Measurements from ENCODE around the gene F13B.

Gene F13B

DNA sequence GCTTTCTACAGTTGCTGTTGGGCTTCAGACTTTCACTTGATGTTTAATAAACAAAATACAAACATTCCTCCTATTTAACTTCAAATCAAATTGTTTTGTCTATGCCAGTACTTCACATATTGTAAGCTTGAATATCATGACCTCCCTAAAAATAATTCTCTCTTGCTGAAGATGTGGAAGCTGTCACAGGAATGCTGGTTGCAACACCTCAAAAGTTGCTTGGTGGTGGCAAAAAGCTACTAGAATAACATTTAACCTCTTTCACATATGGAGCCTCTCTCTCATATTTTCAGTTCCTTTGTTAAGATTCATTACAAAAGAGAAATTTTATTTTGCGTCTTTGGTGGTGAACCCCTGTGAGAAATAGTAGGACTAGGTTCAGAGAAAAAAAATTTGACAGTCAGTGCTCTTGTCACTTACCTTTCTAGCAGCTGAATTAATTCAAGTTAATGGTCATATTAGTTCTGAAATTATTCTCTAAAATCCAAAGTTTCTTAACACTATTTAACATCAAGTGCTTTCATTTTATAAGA, 25.5 kb upstream of the F13B start:
- no peak overlapping the region for H3K9ac ChIP-seq (ENCODE audit: low read length)
- no peaks in the 10 kb centered on the region for H3K4me1 ChIP-seq (ENCODE audit: control insufficient read depth, insufficient read depth, low read length)
- H3K9me3 ChIP-seq (ENCODE audit: control insufficient read depth, insufficient read depth, low read depth, low read length) = no peaks in the 10 kb centered on the region
- H3K27ac ChIP-seq (ENCODE audit: low read depth, low read length) = no peak overlapping the region
- H3K36me3 ChIP-seq (ENCODE audit: control insufficient read depth, insufficient read depth, low read length) = peaks cover 89% of the 10 kb centered on the region
- H3K27me3 ChIP-seq (ENCODE audit: control insufficient read depth, insufficient read depth, low read length) = no peaks in the 10 kb centered on the region
- H3K4me3 ChIP-seq (ENCODE audit: low read depth, low read length) = no peak overlapping the region

GRCh38 chr1:197083474-197083873, 16.4 kb upstream of the F13B start:
- no peak overlapping the region for H3K9ac ChIP-seq (ENCODE audit: low read length)
- peaks cover 69% of the 10 kb centered on the region for H3K36me3 ChIP-seq (ENCODE audit: control insufficient read depth, insufficient read depth, low read length)
- H3K27me3 ChIP-seq (ENCODE audit: control insufficient read depth, insufficient read depth, low read length) = no peaks in the 10 kb centered on the region
- no peaks in the 10 kb centered on the region for H3K4me1 ChIP-seq (ENCODE audit: control insufficient read depth, insufficient read depth, low read length)
- peaks cover 44% of the 10 kb centered on the region for H3K9me3 ChIP-seq (ENCODE audit: control insufficient read depth, insufficient read depth, low read depth, low read length)
- H3K27ac ChIP-seq (ENCODE audit: low read depth, low read length) = no peak overlapping the region
- H3K4me3 ChIP-seq (ENCODE audit: low read depth, low read length) = no peak overlapping the region

DNA sequence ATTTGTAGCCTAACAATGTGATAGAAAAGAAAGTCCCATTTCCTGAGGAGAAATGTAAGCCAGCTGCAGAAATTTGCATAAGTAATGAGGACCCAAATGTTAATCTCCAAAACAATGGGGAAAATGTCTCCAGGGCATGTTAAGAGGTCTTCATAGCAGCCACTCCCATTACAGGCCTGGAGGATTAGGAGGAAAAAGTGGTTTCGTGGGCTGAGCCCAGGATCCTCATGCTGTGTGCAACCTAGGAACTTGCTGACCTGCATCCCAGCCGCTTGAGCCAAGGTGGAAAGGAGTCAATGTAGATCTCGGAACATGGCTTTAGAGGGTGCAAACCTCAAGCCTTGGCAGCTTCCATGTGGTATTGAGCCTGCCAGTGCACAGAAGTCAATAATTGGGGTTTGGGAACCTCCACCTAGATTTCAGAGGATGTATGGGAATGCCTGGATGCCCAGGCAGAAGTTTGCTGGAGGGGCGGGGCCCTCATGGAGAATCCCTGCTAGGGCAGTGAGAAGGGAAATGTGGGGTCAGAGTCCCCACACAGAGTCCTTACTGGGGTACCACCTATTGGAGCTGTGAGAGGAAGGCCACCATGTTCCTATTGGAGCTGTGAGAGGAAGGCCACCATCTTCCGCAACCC, 14.2 kb upstream of the F13B start:
- Histone ChIP-seq H3K9ac (ENCODE audit: low read length) (no peak overlapping the region), H3K4me3 (ENCODE audit: low read depth, low read length) (no peak overlapping the region), H3K27ac (ENCODE audit: low read depth, low read length) (no peak overlapping the region), H3K36me3 (ENCODE audit: control insufficient read depth, insufficient read depth, low read length) (peaks cover 47% of the 10 kb centered on the region), H3K27me3 (ENCODE audit: control insufficient read depth, insufficient read depth, low read length) (no peaks in the 10 kb centered on the region), H3K9me3 (ENCODE audit: control insufficient read depth, insufficient read depth, low read depth, low read length) (peaks cover 44% of the 10 kb centered on the region), H3K4me1 (ENCODE audit: control insufficient read depth, insufficient read depth, low read length) (no peaks in the 10 kb centered on the region)

- Histone ChIP-seq H3K4me1 (ENCODE audit: control insufficient read depth, insufficient read depth, low read length) (no peaks in the 10 kb centered on the region), H3K27ac (ENCODE audit: low read depth, low read length) (no peak overlapping the region), H3K4me3 (ENCODE audit: low read depth, low read length) (no peak overlapping the region), H3K9ac (ENCODE audit: low read length) (no peak overlapping the region), H3K9me3 (ENCODE audit: control insufficient read depth, insufficient read depth, low read depth, low read length) (peaks cover 42% of the 10 kb centered on the region), H3K36me3 (ENCODE audit: control insufficient read depth, insufficient read depth, low read length) (peaks cover 38% of the 10 kb centered on the region), H3K27me3 (ENCODE audit: control insufficient read depth, insufficient read depth, low read length) (no peaks in the 10 kb centered on the region)
These were observed 13.3 kb upstream of the F13B start for GRCh38 chr1:197080323-197080722.

DNA sequence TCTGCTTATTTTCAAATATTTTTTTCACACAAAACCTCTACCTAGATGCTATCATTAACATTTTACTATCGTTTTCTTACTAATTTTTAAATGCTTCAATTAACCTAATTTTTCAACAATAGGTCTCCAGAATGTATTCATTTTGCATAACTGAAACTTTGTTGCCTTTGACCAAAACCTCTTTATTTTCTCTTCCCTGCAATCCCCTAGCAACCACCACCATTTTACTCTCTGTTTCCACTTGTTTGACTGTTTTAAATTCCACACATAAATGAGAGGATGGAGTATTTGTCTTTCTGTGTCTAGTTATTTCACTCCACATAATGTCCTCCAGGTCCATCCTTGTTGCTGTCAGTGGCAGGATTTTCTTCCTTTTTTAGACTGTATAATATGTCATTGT, 9.5 kb upstream of the F13B start:
- no peak overlapping the region for H3K9ac ChIP-seq (ENCODE audit: low read length)
- H3K27ac ChIP-seq (ENCODE audit: low read depth, low read length) = no peak overlapping the region

DNA sequence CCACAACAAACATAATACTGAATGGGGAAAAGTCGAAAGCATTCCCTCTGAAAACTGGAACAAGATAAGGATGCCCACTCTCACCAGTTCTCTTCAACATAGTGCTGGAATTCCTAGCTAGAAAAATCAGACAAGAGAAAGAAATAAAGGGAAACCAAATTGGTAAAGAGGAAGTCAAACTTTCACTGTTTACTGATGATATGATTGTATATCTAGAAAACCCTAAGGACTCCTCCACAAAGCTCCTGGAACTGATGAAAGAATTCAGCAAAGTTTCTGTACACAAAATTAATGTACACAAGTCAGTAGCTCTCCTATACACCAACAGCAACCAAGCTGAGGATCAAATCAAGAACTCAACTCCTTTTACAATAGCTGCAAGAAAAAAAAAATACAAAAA, 6.9 kb upstream of the F13B start:
- no peak overlapping the region for H3K4me3 ChIP-seq (ENCODE audit: low read depth, low read length)
- no peak overlapping the region for H3K27ac ChIP-seq (ENCODE audit: low read depth, low read length)
- H3K9me3 ChIP-seq (ENCODE audit: control insufficient read depth, insufficient read depth, low read depth, low read length) = no peaks in the 10 kb centered on the region
- H3K27me3 ChIP-seq (ENCODE audit: control insufficient read depth, insufficient read depth, low read length) = no peaks in the 10 kb centered on the region
- H3K4me1 ChIP-seq (ENCODE audit: control insufficient read depth, insufficient read depth, low read length) = no peaks in the 10 kb centered on the region
- H3K36me3 ChIP-seq (ENCODE audit: control insufficient read depth, insufficient read depth, low read length) = no peaks in the 10 kb centered on the region
- no peak overlapping the region for H3K9ac ChIP-seq (ENCODE audit: low read length)

More for the DNA sequence above, 9.5 kb upstream of the F13B start:
- Histone ChIP-seq H3K36me3 (ENCODE audit: control insufficient read depth, insufficient read depth, low read length) (peaks cover 1% of the 10 kb centered on the region), H3K4me3 (ENCODE audit: low read depth, low read length) (no peak overlapping the region), H3K9me3 (ENCODE audit: control insufficient read depth, insufficient read depth, low read depth, low read length) (peaks cover 22% of the 10 kb centered on the region), H3K27me3 (ENCODE audit: control insufficient read depth, insufficient read depth, low read length) (no peaks in the 10 kb centered on the region), H3K4me1 (ENCODE audit: control insufficient read depth, insufficient read depth, low read length) (no peaks in the 10 kb centered on the region)

DNA sequence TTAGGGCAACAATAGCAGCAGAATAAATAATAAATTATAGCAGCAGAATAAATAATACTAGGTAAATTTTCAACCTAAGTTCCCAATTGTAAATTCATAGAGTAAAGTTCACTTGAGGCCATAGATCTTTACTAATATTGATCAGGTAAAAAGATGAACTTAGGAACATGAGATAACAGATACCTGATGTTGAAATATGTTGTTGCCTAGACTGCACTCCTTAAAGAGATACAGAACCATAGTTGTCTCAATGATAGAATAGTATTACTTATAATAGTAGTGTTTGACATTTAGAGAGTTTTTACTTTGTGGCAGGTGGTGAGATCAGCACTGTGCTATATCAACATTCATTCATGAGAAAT, 378 bp upstream of the F13B start:
- Histone ChIP-seq H3K27me3 (ENCODE audit: control insufficient read depth, insufficient read depth, low read length) (no peaks in the 10 kb centered on the region), H3K27ac (ENCODE audit: low read depth, low read length) (no peak overlapping the region), H3K4me3 (ENCODE audit: low read depth, low read length) (no peak overlapping the region), H3K9ac (ENCODE audit: low read length) (no peak overlapping the region), H3K36me3 (ENCODE audit: control insufficient read depth, insufficient read depth, low read length) (no peaks in the 10 kb centered on the region), H3K9me3 (ENCODE audit: control insufficient read depth, insufficient read depth, low read depth, low read length) (no peaks in the 10 kb centered on the region), H3K4me1 (ENCODE audit: control insufficient read depth, insufficient read depth, low read length) (no peaks in the 10 kb centered on the region)

- no peak overlapping the region for H3K9ac ChIP-seq (ENCODE audit: low read length)
- H3K27ac ChIP-seq (ENCODE audit: low read depth, low read length) = no peak overlapping the region
- H3K9me3 ChIP-seq (ENCODE audit: control insufficient read depth, insufficient read depth, low read depth, low read length) = no peaks in the 10 kb centered on the region
- no peaks in the 10 kb centered on the region for H3K4me1 ChIP-seq (ENCODE audit: control insufficient read depth, insufficient read depth, low read length)
- H3K27me3 ChIP-seq (ENCODE audit: control insufficient read depth, insufficient read depth, low read length) = no peaks in the 10 kb centered on the region
- no peaks in the 10 kb centered on the region for H3K36me3 ChIP-seq (ENCODE audit: control insufficient read depth, insufficient read depth, low read length)
- no peak overlapping the region for H3K4me3 ChIP-seq (ENCODE audit: low read depth, low read length)
These were observed 783 bp downstream of the F13B start for GRCh38 chr1:197066277-197066676.

DNA sequence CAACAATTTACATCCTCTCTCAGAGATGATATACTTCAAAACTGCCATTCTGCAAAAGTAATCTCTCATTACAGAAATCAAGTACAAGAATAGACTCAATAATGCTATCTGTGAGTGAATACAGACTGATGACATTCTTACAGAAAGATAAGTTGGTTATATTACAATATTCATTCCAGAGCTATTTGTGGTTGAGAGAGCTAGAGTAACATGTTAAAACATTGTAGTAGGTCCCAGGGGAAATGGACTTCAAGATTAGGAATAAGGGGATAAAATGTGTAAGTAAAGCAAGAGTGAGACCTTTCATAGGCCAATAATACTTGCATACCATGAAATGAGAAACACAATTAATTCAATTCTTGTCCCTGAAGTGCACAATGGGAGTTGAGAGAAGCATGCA, 1.5 kb downstream of the F13B start:
- H3K4me1 ChIP-seq (ENCODE audit: control insufficient read depth, insufficient read depth, low read length) = no peaks in the 10 kb centered on the region
- H3K27me3 ChIP-seq (ENCODE audit: control insufficient read depth, insufficient read depth, low read length) = no peaks in the 10 kb centered on the region
- H3K36me3 ChIP-seq (ENCODE audit: control insufficient read depth, insufficient read depth, low read length) = no peaks in the 10 kb centered on the region
- H3K9ac ChIP-seq (ENCODE audit: low read length) = no peak overlapping the region
- H3K4me3 ChIP-seq (ENCODE audit: low read depth, low read length) = no peak overlapping the region
- H3K9me3 ChIP-seq (ENCODE audit: control insufficient read depth, insufficient read depth, low read depth, low read length) = no peaks in the 10 kb centered on the region
- H3K27ac ChIP-seq (ENCODE audit: low read depth, low read length) = no peak overlapping the region

DNA sequence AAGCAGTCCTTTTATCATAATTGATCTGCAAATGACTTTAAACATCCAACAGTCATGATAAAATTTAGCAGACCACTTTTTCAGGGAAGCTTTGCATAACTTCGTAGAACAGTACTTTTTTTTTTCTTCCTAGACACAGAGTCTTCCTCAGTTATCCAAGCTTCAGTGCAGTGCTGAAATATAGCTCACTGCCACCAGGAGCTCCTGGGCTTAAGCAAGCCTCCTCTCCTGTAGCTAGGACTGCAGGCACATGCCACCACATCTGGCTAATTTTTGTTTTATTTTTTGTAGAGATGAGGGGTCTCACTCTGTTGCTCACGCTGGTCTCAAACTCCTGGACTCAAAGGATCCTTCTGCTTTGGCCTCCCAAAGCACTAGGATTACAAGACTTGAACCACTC, 3.8 kb downstream of the F13B start:
- H3K27ac ChIP-seq (ENCODE audit: low read depth, low read length) = no peak overlapping the region
- no peaks in the 10 kb centered on the region for H3K4me1 ChIP-seq (ENCODE audit: control insufficient read depth, insufficient read depth, low read length)
- H3K9me3 ChIP-seq (ENCODE audit: control insufficient read depth, insufficient read depth, low read depth, low read length) = no peaks in the 10 kb centered on the region
- H3K27me3 ChIP-seq (ENCODE audit: control insufficient read depth, insufficient read depth, low read length) = no peaks in the 10 kb centered on the region
- H3K36me3 ChIP-seq (ENCODE audit: control insufficient read depth, insufficient read depth, low read length) = no peaks in the 10 kb centered on the region
- no peak overlapping the region for H3K4me3 ChIP-seq (ENCODE audit: low read depth, low read length)
- H3K9ac ChIP-seq (ENCODE audit: low read length) = no peak overlapping the region

DNA sequence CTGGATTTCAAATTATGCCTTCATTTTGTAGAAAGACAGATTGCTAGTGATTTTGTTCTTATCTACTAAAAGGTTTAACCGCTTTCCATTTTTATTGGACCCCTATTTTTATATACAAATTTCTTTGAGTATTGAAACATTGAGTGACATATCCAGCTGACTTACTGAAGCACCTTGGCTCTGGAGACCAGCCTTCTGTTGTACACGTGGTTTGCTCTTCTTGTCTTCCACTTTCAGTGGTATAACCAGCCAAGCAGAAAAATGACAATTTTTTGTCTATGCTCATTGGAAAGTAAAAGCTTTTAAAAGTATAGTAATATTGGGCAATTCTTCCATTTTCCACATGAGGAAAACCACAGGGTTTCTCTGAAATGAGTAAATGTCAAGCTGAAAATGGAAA, 4.4 kb downstream of the F13B start:
- H3K9me3 ChIP-seq (ENCODE audit: control insufficient read depth, insufficient read depth, low read depth, low read length) = no peaks in the 10 kb centered on the region
- H3K27me3 ChIP-seq (ENCODE audit: control insufficient read depth, insufficient read depth, low read length) = no peaks in the 10 kb centered on the region
- H3K4me3 ChIP-seq (ENCODE audit: low read depth, low read length) = no peak overlapping the region
- no peaks in the 10 kb centered on the region for H3K4me1 ChIP-seq (ENCODE audit: control insufficient read depth, insufficient read depth, low read length)
- H3K36me3 ChIP-seq (ENCODE audit: control insufficient read depth, insufficient read depth, low read length) = no peaks in the 10 kb centered on the region
- no peak overlapping the region for H3K9ac ChIP-seq (ENCODE audit: low read length)
- no peak overlapping the region for H3K27ac ChIP-seq (ENCODE audit: low read depth, low read length)

DNA sequence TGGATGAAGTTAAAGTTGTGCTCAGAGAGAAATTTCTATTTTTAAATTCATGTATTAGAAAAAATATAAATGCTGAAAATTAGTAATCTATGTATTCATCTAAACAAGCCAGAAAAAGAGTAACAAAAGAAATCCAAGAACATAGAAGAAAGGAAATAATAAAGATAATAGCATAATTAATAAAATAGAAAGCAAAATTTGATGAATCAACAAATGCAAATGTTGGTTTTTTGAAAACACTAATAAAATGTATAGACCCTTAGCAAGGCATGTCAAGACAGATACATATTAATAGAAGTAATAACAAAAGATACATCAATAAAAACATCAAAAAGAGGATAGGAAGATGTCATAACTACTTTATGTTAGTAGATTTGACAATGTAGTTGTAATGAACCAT, 18.0 kb downstream of the F13B start:
- H3K36me3 ChIP-seq (ENCODE audit: control insufficient read depth, insufficient read depth, low read length) = no peaks in the 10 kb centered on the region
- H3K9ac ChIP-seq (ENCODE audit: low read length) = no peak overlapping the region
- H3K27me3 ChIP-seq (ENCODE audit: control insufficient read depth, insufficient read depth, low read length) = no peaks in the 10 kb centered on the region
- no peaks in the 10 kb centered on the region for H3K4me1 ChIP-seq (ENCODE audit: control insufficient read depth, insufficient read depth, low read length)
- H3K4me3 ChIP-seq (ENCODE audit: low read depth, low read length) = no peak overlapping the region
- no peaks in the 10 kb centered on the region for H3K9me3 ChIP-seq (ENCODE audit: control insufficient read depth, insufficient read depth, low read depth, low read length)
- H3K27ac ChIP-seq (ENCODE audit: low read depth, low read length) = no peak overlapping the region

All from HUES6 (cell line).